Measurements from ENCODE around the gene KIAA0040.

DNA sequence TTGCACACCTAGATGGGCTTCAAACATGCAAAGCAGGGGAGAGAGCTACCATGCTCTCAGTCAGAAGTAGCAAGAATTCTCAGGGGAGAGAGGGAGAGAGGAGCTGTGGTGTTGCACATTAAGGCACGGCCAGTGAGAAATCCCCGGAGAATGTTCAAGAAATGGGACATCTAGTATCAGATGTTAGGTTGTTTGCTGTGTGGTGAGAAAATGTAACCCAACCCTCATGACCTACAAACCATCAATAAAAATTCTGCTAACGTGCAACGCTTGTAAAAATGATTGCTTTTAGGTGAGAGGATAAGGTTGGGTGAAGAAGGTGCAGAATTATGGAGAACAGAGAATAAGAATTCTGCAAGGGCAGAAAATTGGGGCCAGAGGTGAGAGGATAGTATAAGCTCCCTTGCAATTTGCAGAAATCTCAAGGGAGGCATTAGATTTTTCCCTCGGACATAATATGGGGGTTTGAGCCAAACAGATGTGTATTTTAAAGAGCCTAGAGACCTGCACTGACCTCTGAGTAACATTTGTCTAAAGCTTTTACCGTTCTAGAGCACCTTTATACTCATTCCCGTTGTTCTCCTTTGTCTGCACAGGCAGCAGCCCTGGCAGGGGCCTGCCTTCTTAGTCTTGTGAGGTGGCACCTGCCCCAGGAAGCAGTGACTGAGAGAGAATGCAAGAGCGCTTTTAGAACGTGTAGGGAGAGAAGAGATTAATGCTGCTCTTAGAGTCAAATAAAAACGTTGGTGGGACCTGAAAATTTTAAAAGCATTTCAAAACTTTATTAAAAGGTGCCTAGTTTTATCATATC lies 25.4 kb upstream of the KIAA0040 start:
- TF ChIP-seq, protein P1, sequence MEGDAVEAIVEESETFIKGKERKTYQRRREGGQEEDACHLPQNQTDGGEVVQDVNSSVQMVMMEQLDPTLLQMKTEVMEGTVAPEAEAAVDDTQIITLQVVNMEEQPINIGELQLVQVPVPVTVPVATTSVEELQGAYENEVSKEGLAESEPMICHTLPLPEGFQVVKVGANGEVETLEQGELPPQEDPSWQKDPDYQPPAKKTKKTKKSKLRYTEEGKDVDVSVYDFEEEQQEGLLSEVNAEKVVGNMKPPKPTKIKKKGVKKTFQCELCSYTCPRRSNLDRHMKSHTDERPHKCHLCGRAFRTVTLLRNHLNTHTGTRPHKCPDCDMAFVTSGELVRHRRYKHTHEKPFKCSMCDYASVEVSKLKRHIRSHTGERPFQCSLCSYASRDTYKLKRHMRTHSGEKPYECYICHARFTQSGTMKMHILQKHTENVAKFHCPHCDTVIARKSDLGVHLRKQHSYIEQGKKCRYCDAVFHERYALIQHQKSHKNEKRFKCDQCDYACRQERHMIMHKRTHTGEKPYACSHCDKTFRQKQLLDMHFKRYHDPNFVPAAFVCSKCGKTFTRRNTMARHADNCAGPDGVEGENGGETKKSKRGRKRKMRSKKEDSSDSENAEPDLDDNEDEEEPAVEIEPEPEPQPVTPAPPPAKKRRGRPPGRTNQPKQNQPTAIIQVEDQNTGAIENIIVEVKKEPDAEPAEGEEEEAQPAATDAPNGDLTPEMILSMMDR (IDR thresholded peaks at IDR 0.05), result no peak
- TF ChIP-seq POLR2A (IDR thresholded peaks at IDR 0.05), result no peak
